SK-N-MC (cell line): ENCODE measurements around the gene GABRR1.

Source experiments
- DNase-seq: peaks from one replicate; pipeline ENCODE4 v3.0.0-alpha.2; 2011; ENCODE audit warnings: low read depth, low spot score
- H3K27ac ChIP-seq: fragments of 200-600 bp; sonication (generic); 2 replicates; pipeline ENCODE4 v1.5.1; 2016; ENCODE audit warnings: mixed run types
- H3K36me3 ChIP-seq: fragments of 200-600 bp; sonication (generic); 2 replicates; pipeline ENCODE4 v1.6.1; 2017; ENCODE audit warnings: antibody characterized with exemption, low read length, mixed read lengths; ENCODE audit not compliant: insufficient read depth
- H3K4me3 ChIP-seq: fragments of 200-600 bp; sonication (generic); 2 replicates; pipeline ENCODE4 v1.5.1; 2016
- H3K9ac ChIP-seq: fragments of 200-600 bp; sonication (generic); 2 replicates; pipeline ENCODE4 v1.8.0; 2017; ENCODE audit warnings: mixed run types, mixed read lengths; ENCODE audit not compliant: insufficient read length
- H3K9me3 ChIP-seq: fragments of 200-600 bp; sonication (generic); 2 replicates; pipeline ENCODE4 v1.6.1; 2017; ENCODE audit warnings: low read depth, mild to moderate bottlenecking, antibody characterized with exemption, low read length, moderate library complexity, mixed read lengths
- EZH2 ChIP-seq: fragments of 200-600 bp; sonication (generic); IDR thresholded peaks from one replicate; pipeline ENCODE4 v1.6.1; 2017; ENCODE audit warnings: antibody characterized with exemption
- FOXP2 ChIP-seq: optimal IDR thresholded peaks from 2 replicates; pipeline ENCODE3; 2011; ENCODE audit warnings: mild to moderate bottlenecking, moderate library complexity; ENCODE audit not compliant: insufficient read depth; ENCODE audit errors: extremely low read length, control extremely low read depth
- POLR2AphosphoS5 ChIP-seq: IDR thresholded peaks from 2 replicates; pipeline ENCODE4 v1.6.1; 2012; ENCODE audit warnings: mild to moderate bottlenecking, low read depth, low read length, borderline replicate concordance

The GABRR1 gene

GRCh38 chr6:89217299-89217910, at the start of gene GABRR1:
GABRR1 (minus strand) TSS chr6:89217358; CDS start chr6:89217322, 36 bp downstream.
- TF ChIP-seq EZH2, result no peak
- Histone ChIP-seq H3K4me3 (no peak within 1 kb of the TSS), H3K27ac (no peak within 1 kb of the TSS)

GRCh38 chr6:89264296-89264695, 47.1 kb upstream of the GABRR1 start:
- Histone ChIP-seq H3K4me3 (no peak overlapping the region), H3K9me3 (no peaks in the 10 kb centered on the region), H3K36me3 (no peaks in the 10 kb centered on the region), H3K27ac (no peak overlapping the region), H3K9ac (no peak overlapping the region)
- no peak for DNase-seq
- TF ChIP-seq POLR2AphosphoS5, result no peak

More at GRCh38 chr6:89217299-89217910, at the start of gene GABRR1:
- no peak within 1 kb of the TSS for H3K9ac ChIP-seq
- H3K36me3 ChIP-seq, result no peaks in the 10 kb centered on the region
- H3K9me3 ChIP-seq, result no peaks in the 10 kb centered on the region
- DNase-seq, result no peak

- no peak for DNase-seq
- H3K9ac ChIP-seq, result no peak overlapping the region
Observed at GRCh38 chr6:89260832-89261231, 43.7 kb upstream of the GABRR1 start.

GRCh38 chr6:89260310-89260709, 43.2 kb upstream of the GABRR1 start:
- DNase-seq, result no peak

More at GRCh38 chr6:89260832-89261231, 43.7 kb upstream of the GABRR1 start:
- TF ChIP-seq EZH2 (no peak), FOXP2 (no peak), POLR2AphosphoS5 (no peak)
- H3K9me3 ChIP-seq, result no peaks in the 10 kb centered on the region
- H3K27ac ChIP-seq, result no peak overlapping the region
- H3K4me3 ChIP-seq, result no peak overlapping the region
- H3K36me3 ChIP-seq, result no peaks in the 10 kb centered on the region

GRCh38 chr6:89258912-89259311, 41.8 kb upstream of the GABRR1 start:
- no peak overlapping the region for H3K9ac ChIP-seq
- TF ChIP-seq POLR2AphosphoS5 (no peak), EZH2 (no peak), FOXP2 (no peak)
- H3K36me3 ChIP-seq, result no peaks in the 10 kb centered on the region
- no peak for DNase-seq
- H3K27ac ChIP-seq, result no peak overlapping the region
- H3K9me3 ChIP-seq, result no peaks in the 10 kb centered on the region
- H3K4me3 ChIP-seq, result no peak overlapping the region

More at GRCh38 chr6:89260310-89260709, 43.2 kb upstream of the GABRR1 start:
- no peak overlapping the region for H3K27ac ChIP-seq
- H3K9me3 ChIP-seq, result no peaks in the 10 kb centered on the region
- H3K4me3 ChIP-seq, result no peak overlapping the region
- TF ChIP-seq EZH2 (no peak), POLR2AphosphoS5 (no peak), FOXP2 (no peak)
- H3K36me3 ChIP-seq, result no peaks in the 10 kb centered on the region
- H3K9ac ChIP-seq, result no peak overlapping the region

GRCh38 chr6:89257781-89258180, 40.6 kb upstream of the GABRR1 start:
- no peaks in the 10 kb centered on the region for H3K9me3 ChIP-seq
- no peak overlapping the region for H3K4me3 ChIP-seq
- DNase-seq, result no peak
- no peak overlapping the region for H3K27ac ChIP-seq
- no peak overlapping the region for H3K9ac ChIP-seq
- no peak for TF ChIP-seq FOXP2
- TF ChIP-seq EZH2, result no peak
- no peak for TF ChIP-seq POLR2AphosphoS5
- no peaks in the 10 kb centered on the region for H3K36me3 ChIP-seq

- H3K9me3 ChIP-seq, result no peaks in the 10 kb centered on the region
- no peak for DNase-seq
- H3K9ac ChIP-seq, result no peak overlapping the region
- H3K36me3 ChIP-seq, result no peaks in the 10 kb centered on the region
- no peak overlapping the region for H3K27ac ChIP-seq
- no peak overlapping the region for H3K4me3 ChIP-seq
- no peak for TF ChIP-seq FOXP2
- TF ChIP-seq EZH2, result no peak
- no peak for TF ChIP-seq POLR2AphosphoS5
Observed at GRCh38 chr6:89257346-89257745, 40.2 kb upstream of the GABRR1 start.

GRCh38 chr6:89255417-89255816, 38.3 kb upstream of the GABRR1 start:
- H3K36me3 ChIP-seq, result no peaks in the 10 kb centered on the region
- no peak overlapping the region for H3K9ac ChIP-seq
- TF ChIP-seq POLR2AphosphoS5 (no peak), EZH2 (no peak), FOXP2 (no peak)
- no peak for DNase-seq
- no peak overlapping the region for H3K27ac ChIP-seq
- no peaks in the 10 kb centered on the region for H3K9me3 ChIP-seq
- H3K4me3 ChIP-seq, result no peak overlapping the region

GRCh38 chr6:89254569-89254968, 37.4 kb upstream of the GABRR1 start:
- H3K4me3 ChIP-seq, result no peak overlapping the region
- H3K36me3 ChIP-seq, result no peaks in the 10 kb centered on the region
- no peak for DNase-seq
- H3K27ac ChIP-seq, result no peak overlapping the region
- H3K9me3 ChIP-seq, result no peaks in the 10 kb centered on the region
- TF ChIP-seq EZH2 (no peak), FOXP2 (no peak)
- no peak overlapping the region for H3K9ac ChIP-seq
